ENCODE measurements around the gene ERC2.

DNA sequence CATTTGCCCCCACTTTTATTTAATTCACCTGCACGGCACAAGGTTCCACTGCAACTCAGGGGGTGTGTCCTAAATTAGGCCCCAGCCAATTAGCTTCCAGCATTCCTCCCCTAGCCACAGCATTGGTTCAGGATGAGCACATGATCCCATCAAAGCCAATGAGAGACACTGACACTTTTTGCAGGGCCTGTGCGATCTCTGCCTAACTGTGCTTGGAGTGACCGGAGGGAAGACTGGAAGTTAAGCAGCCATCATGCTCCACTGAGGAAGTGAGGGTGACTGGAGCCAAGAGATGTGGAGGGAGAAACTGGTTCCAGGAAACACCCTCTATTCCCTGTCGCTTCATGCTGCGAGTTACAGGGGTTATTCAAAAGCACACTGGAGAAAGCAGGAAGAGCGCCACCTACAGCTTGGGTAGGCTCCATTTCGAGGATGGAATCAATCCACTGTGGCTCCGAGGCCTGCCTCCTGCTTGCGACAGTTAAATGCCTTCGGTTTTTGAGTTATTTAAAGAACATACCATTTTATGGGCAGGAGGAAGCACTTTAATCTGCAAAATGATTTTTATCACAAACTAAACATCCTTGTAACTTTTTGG, 858.9 kb downstream of the ERC2 start:
- no peak for TF ChIP-seq TAF1 (IDR thresholded peaks at IDR 0.05; ENCODE audit: borderline replicate concordance, low read depth, low read length)
- TF ChIP-seq POLR2A (IDR thresholded peaks at IDR 0.05; ENCODE audit: low read depth, low read length), result no peak
- no peak for TF ChIP-seq POLR2AphosphoS5 (IDR thresholded peaks at IDR 0.05; ENCODE audit: low read depth, low read length)

All from GM12892 (cell line).